HG02588 (cell line): ENCODE results near the gene KRTAP10-1.
"Not testable (repeated sequence)": the region's sequence is repeated elsewhere in the genome, so short reads cannot be mapped to it uniquely, and the experiment has no call there.

Experiments used
- ATAC-seq: cut with Tn5 transposase; IDR thresholded peaks from one replicate; pipeline ENCODE4 v1.9.1; 2021; ENCODE audit warnings: mild to moderate bottlenecking, moderate library complexity; ENCODE audit not compliant: unreplicated experiment

The KRTAP10-1 gene

GRCh38 chr21:44571296-44571695, 31.3 kb upstream of the KRTAP10-1 start:
- ATAC-seq, result no peak

- no peak for ATAC-seq
Measured at GRCh38 chr21:44569861-44570517, 30.0 kb upstream of the KRTAP10-1 start.

GRCh38 chr21:44568667-44569556, 28.9 kb upstream of the KRTAP10-1 start:
- ATAC-seq, result no peak

GRCh38 chr21:44568261-44568660, 28.3 kb upstream of the KRTAP10-1 start:
- no peak for ATAC-seq

GRCh38 chr21:44567481-44568171, 27.6 kb upstream of the KRTAP10-1 start:
- ATAC-seq, result no peak

- no peak for ATAC-seq
Measured at GRCh38 chr21:44566403-44566802, 26.4 kb upstream of the KRTAP10-1 start.

- ATAC-seq, result no peak
Measured at GRCh38 chr21:44564886-44565598, 25.0 kb upstream of the KRTAP10-1 start.

- no peak for ATAC-seq
Measured at GRCh38 chr21:44564099-44564498, 24.1 kb upstream of the KRTAP10-1 start.

GRCh38 chr21:44558695-44559094, 18.7 kb upstream of the KRTAP10-1 start, which contains the start of gene KRTAP10-3:
KRTAP10-3 (minus strand) TSS chr21:44558795; CDS start chr21:44558715, 80 bp downstream.
- no peak for ATAC-seq

- ATAC-seq, result not testable (repeated sequence)
Measured at GRCh38 chr21:44558329-44558675, 18.3 kb upstream of the KRTAP10-1 start.

- ATAC-seq, result no peak
Measured at GRCh38 chr21:44557491-44558328, 17.7 kb upstream of the KRTAP10-1 start.

GRCh38 chr21:44556879-44557278, 16.9 kb upstream of the KRTAP10-1 start:
- no peak for ATAC-seq

GRCh38 chr21:44555200-44555875, 15.3 kb upstream of the KRTAP10-1 start:
- ATAC-seq, result no peak

- ATAC-seq, result no peak
Measured at GRCh38 chr21:44552681-44553080, 12.7 kb upstream of the KRTAP10-1 start.

- no peak for ATAC-seq
Measured at GRCh38 chr21:44552136-44552535, 12.1 kb upstream of the KRTAP10-1 start.

- ATAC-seq, result no peak
Measured at GRCh38 chr21:44551340-44551961, 11.5 kb upstream of the KRTAP10-1 start, which contains the start of gene KRTAP10-2. KRTAP10-2 (minus strand) TSS chr21:44551505; CDS start chr21:44551458, 47 bp downstream.

GRCh38 chr21:44550807-44551206, 10.8 kb upstream of the KRTAP10-1 start:
- no peak for ATAC-seq

GRCh38 chr21:44550285-44550684, 10.3 kb upstream of the KRTAP10-1 start:
- ATAC-seq, result not testable (repeated sequence)
